Raji (cell line): ENCODE measurements around the gene CCDC69.

Experiments used
- POLR2A ChIP-seq: IDR thresholded peaks from 2 replicates; pipeline ENCODE4 v1.6.1; 2011; ENCODE audit warnings: low read depth, low read length, control low read depth; ENCODE audit not compliant: insufficient read depth

The CCDC69 gene

DNA sequence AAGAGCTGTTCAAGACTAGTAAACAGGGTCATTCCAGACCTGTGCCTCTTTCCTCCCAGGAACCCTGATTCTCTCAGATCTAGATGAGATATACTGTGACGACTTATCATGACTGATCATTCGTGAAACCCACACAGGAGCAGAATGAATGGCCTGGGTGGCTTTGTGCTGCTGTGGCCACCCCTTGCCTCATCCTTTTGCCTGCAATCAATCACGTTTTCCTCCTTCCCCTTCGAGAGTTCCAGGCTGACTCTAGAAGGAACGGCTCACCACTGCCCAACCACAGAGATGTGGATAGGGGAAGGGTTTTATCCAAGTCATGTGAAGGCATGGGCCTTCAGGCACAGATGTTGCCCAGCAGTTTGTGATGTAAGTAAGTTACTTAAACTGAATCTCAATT is 72.1 kb downstream of the CCDC69 start:
- TF ChIP-seq POLR2A, result no peak

DNA sequence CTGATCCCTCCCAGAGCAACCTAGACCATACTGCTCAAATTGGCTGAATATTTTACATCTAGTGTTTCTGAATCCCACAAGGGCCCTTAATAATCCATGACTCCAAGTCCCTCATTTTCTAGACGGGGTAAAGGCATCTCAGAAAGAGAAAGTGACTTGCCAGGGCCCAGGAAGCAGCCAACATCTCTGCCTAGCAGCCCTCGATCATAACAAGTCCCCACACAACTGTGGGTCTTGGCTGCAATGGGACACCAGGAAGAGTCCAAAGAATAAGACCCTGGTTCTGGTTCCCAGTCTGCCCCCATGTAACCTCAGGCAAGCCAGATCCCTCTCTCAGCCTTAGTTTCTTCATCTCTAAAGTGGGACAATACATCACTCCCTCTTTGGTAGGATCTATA is 72.6 kb downstream of the CCDC69 start:
- TF ChIP-seq POLR2A, result no peak

DNA sequence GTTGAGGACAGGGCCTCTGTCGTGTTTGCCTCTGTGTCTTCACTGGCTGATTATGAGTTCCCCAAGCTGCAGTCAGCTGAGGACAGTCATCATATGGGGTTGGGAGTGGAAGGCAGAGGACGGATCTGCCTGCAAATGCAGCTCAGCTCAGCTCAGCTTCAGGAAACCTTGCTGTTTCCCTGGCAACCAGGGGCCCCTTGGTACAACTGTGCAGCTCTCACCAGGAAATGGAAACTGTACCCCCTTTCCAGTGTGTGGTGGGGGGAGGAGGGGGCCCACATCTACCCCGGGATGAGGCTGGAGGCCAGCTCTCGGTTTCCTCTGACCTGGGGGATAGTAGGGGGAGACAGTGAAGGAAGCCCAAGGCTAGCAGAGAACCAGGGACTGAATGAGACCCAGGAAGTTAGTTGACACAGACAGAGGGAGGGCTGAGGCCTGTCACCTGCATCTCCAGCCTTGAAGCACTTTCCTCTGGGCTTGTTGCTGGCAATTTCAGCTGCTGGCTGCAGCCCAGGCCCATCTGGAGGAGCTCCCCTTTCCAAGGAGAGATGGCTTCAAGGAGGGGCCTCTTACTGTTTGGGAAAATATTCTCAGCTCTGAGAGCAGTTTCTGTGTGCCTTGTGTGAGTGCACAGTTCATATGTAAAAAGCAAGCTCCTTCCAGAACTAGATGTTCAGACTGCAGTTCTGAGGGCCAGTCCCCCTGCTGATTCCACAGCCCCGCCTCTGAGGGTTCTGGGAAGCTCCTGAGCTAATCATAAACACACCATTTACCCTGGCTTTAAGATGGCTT is 73.2 kb downstream of the CCDC69 start:
- peak; percentile 38 for TF ChIP-seq POLR2A

DNA sequence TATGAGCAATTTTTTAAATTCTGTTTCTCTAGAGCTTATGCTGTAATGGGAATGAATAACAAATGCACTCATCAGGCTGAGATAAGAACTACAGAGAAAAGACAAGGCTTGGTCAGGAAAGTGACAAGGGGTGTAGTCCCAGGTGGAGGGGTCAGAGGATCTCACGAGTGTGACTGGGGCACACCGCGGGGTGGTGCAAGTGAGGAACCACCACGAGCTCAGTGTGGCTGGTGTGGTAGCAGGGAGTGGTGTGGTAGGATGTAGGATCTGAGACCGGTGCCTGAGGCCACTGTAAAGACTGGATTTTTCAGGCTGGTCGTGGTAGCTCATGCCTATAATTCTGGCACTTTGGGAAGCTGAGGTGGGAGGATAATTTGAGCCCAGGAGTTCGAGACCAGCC is 75.3 kb downstream of the CCDC69 start:
- TF ChIP-seq POLR2A, result no peak

DNA sequence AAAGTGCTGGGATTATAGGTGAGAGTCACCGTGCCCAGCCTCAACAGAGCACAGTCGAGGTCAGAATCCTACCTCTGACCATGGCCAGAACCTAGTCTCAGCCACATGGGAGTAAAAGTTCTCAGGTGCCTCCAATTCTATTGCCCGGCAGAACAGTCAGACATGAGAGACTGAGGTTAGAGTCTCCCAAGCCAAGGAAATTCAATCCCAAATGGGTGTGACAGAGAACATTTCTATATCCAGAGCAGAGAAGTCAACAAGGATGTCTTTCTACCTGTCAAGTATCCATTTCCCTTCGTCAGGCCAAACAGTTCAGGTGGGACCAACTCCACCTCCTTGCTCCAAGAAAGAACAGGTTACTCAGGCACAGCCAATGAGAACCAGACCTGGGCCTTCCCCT is 76.9 kb downstream of the CCDC69 start:
- TF ChIP-seq POLR2A, result no peak

DNA sequence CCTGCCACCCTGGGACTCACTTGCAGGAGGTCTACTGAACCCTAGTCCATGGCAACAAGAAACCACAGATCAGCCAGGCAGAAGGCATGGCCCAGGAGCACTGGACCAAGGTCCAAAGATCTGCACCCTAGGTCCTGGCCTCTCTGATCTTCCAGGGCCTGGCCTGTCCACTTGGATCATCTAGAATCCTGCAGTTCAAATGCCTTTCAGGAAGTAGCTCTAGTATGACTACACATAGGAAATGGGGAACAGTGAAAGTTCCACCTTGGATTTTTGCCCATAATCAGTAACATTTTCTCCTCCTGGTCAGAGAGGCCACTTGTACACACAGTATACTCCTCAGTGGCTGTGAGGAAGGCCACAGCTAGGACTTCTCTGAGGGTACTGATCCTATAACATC is 77.8 kb downstream of the CCDC69 start:
- no peak for TF ChIP-seq POLR2A

DNA sequence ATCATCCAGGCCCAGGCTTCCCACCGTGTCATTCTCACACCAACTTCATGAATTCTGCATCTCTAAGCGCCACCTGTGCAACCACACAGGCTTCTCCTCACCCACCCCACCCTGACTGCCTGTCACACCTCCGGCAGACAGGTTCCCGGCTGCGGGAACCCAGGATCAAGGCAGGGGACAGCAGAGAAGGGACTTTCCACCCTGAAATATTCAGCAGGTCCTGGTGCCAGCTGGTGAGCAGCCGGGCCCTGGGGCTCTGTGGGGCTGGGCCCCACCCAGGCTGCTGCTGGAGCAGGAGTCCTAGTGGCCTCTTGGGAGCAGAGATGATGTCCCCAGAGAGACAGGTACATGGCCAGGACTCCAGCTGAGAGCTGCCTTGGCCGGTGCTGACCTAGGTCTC is 79.0 kb downstream of the CCDC69 start:
- no peak for TF ChIP-seq POLR2A

DNA sequence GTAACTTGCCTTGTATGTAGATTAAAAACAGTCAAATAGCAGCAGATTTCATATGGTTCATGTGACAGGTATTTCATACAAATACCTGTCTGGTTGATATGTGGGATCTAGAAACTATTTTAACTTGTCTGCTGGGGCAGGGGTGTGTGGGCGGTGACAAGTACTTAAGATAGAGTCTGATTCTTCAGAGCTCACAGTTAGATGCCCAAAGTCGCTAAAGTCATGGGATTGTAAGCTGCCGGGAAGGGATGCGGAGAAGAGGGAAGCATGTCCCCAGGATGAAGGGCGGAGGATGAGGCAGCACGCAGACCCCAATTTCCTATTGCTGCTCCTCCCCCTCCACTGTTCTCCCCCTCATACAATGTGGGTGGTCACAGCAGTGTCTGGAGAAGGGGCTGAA is 79.6 kb downstream of the CCDC69 start:
- TF ChIP-seq POLR2A, result no peak

DNA sequence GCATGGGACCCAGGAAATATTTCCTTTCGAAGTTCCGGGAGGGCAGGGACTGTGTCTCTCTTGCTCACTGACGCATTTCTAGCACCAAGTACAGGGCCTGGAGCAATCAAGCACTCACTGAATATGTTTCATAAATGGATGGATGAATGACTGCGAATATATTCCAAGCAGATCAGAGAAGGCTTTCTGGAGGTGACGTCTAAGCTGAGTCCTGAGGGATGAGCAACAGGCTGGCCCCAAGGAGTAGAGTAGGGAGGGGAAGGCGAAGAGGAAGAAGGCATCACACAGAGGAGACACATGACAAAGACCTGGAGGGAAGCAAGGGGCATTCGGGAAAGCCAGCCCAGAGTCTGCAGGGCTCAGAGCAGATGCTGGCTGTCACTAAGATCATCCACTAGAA is 80.2 kb downstream of the CCDC69 start:
- TF ChIP-seq POLR2A, result no peak

DNA sequence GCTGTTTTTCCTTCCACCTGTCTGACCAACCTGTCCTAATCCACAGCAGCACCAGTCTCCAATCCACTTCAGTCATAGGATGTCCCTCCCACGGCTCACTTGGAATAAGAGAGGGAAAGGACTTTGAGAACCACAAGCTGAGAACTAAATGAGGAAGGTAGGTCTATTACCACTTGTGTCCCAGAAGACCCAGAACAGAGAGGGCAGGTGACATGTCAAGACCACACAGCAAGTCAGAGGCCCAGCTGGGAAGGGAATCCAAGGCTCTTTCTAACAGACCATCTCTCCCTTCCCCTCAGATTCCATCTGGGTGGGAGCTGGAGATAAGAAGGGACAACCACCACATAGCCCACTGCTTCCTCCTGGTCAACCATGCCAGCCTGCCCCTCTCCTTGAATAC is 81.0 kb downstream of the CCDC69 start:
- TF ChIP-seq POLR2A, result no peak

DNA sequence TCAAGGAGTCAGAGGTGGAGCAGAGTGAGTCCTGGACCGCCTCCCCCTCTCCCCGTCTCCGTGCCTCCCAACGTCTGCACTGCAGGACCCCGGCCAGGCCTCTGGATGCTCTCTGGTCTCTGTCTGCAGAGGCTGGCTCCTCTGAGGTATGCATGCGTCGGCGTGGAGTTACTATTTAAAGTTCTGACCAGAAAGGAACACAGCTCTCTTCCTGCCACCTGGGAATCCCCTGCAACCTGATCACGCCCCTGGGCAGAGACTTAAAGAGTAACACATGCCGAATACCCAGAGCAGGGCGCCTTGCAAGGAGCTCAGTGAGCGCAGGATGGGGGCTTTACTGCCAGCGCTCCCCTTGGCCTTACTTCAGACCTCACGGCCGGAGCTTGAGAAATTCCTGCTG is 82.4 kb downstream of the CCDC69 start:
- TF ChIP-seq POLR2A, result peak; percentile 36; the same call in 1 of the 2 replicates

DNA sequence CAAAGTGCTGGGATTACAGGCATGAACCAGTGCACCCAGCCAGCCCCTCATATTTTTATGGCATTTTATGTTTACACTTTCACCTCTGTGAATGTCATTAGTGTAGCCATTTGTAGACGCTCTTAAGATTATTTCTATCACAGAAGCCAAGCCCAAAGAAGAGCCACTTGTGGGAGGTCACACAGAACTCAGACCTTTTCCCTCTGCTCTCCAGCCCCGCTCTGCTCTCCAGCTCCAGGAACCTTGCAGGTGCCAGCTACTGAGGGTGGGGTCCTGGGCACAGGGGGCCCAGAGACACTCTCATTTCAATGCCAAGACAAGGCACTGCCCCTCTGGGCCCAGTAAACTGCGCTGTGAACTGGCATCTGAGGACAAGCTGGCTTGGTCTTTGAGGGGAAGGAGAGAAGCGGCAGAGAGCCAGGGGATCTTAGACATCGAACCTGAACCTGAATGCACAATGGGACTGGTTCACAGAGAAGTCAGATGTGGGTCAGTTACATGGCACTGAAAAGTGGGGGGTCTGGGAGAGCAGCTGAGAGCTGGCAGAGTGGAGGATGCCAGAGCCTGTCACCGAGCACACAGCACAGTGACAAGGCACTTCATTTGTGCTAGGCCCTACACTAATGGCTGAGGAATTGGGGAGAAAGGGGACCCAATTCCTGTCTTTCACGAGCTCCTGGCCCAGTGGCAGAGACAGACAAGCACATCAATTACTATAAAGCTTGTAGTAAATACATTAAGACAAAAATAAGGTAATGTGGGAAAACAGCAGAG is 83.0 kb downstream of the CCDC69 start:
- no peak for TF ChIP-seq POLR2A

DNA sequence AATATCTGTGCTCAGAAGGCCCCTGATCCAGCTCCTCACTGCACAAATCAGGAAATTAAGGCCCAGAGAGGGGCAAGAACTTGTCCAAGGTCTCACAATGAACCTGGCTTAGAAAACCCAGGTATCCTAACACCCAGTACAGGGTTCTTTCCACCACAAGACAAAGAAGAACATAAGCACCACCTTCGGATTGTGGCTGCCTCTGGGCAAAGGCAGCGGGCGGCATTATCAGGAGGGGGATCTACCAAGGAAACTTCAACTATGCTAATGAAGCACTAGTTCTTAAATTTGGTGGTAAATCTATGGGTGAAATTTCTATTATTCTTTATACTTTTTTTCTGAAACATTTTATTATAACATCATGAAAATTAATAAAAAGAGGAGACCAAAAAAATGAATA is 84.2 kb downstream of the CCDC69 start:
- TF ChIP-seq POLR2A, result no peak

DNA sequence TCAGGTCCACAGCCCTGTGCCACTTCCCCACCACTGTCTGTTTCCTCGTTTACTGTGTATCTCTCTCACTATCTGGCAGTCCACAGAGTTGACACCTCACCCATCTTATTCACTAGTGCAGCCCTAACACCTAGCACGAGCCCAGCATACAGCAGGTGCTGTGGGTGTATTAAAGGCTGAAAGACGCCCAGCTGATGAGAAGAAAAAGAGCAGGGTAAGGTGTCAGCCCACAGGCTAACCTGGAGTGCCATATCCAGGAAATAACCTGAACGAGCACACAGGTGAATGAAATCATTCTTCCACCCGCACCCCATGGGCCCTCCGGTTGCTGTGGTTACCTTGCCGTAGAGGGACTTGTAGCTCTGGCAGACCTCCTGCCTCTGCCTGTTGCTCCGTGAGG is 84.9 kb downstream of the CCDC69 start:
- no peak for TF ChIP-seq POLR2A

DNA sequence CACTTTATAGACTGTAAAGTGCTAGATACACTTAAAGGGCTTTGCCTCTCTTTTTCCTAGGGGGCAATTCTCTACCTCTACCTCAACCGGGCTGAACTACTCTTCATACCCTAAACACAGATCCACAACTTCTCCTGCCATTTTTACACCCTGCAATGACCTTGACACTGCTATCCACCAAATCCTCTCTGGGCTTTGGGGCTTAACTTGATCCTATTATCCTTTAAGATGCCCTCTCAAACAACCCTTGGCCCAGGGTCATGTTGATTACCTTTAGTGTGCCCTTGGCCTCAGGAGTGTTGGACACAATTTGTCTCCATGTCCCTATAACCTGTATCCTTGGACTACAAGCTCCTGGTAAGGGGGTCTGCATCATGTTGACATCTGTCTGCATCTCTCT is 85.8 kb downstream of the CCDC69 start:
- no peak for TF ChIP-seq POLR2A

DNA sequence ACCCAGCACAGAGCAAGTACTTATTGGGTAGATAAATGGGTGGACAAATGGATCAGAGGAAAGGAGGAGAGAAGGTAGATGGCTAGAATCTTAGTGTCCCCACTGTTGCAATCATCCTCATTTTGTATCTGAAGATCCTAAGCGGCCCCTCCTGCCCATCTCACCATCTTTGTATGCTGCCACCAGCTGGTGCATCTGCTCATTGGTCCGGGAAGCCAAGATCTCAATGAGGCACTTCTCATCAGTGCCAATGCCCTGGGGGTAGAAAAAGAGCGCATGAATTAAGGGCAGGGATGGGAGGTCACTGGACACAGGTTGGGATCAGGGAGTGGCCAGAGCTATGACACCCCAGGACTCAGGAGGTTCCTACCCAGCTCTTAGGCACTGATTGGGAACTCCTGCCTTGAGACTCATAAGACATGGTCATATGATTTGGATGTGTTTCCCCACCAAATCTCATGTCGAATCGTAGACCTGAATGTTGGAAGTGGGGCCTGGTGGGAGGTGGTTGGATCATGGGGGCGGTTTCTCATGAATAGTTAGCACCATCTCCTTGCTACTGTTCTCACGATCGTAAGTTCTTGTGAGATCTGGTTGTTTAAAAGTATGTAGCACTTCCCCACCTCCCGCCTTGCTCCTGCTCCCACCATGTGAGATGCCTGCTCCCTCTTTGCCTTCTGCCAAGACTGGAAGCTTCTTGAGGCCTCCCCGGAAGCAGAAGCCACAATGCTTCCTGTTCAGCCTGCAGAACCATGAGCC is 86.6 kb downstream of the CCDC69 start:
- no peak for TF ChIP-seq POLR2A
